ENCODE results near the gene BICC1.
A peak's percentile ranks its signal among the peaks of the same experiment; 100 is the strongest.

The BICC1 gene

GRCh38 chr10:58627392-58627791 is 114.7 kb downstream of the BICC1 start:
- Histone ChIP-seq H3K27me3 (replicated peaks) (no peaks in the 10 kb centered on the region), H3K4me3 (ENCODE audit: low read depth, low read length) (no peak overlapping the region), H3K27ac (no peak overlapping the region), H3K36me3 (replicated peaks) (no peaks in the 10 kb centered on the region)
- in situ Hi-C loops (cut with HindIII; ENCODE audit: low pct_ligation_motif_present, low sequenced_read_pairs): no loop called here
- DNase-seq: no peak
- no peak for TF ChIP-seq CTCF (IDR thresholded peaks at IDR 0.05; ENCODE audit: low read depth, low read length, missing control alignments)

- TF ChIP-seq CTCF (IDR thresholded peaks at IDR 0.05; ENCODE audit: low read depth, low read length, missing control alignments): no peak
- H3K27me3 ChIP-seq (replicated peaks): no peaks in the 10 kb centered on the region
- no peak overlapping the region for H3K27ac ChIP-seq
- in situ Hi-C loops (cut with HindIII; ENCODE audit: low pct_ligation_motif_present, low sequenced_read_pairs): no loop called here
- DNase-seq: no peak
- no peaks in the 10 kb centered on the region for H3K36me3 ChIP-seq (replicated peaks)
- no peak overlapping the region for H3K4me3 ChIP-seq (ENCODE audit: low read depth, low read length)
Measured at GRCh38 chr10:58631715-58632114, 119.0 kb downstream of the BICC1 start.

GRCh38 chr10:58632216-58632615 is 119.5 kb downstream of the BICC1 start:
- in situ Hi-C loops (cut with HindIII; ENCODE audit: low pct_ligation_motif_present, low sequenced_read_pairs): no loop called here
- H3K27me3 ChIP-seq (replicated peaks): no peaks in the 10 kb centered on the region
- TF ChIP-seq CTCF (IDR thresholded peaks at IDR 0.05; ENCODE audit: low read depth, low read length, missing control alignments): no peak
- H3K27ac ChIP-seq: no peak overlapping the region
- H3K4me3 ChIP-seq (ENCODE audit: low read depth, low read length): no peak overlapping the region
- H3K36me3 ChIP-seq (replicated peaks): no peaks in the 10 kb centered on the region
- DNase-seq: no peak

- Histone ChIP-seq H3K36me3 (replicated peaks) (no peaks in the 10 kb centered on the region), H3K27ac (no peak overlapping the region), H3K27me3 (replicated peaks) (no peaks in the 10 kb centered on the region), H3K4me3 (ENCODE audit: low read depth, low read length) (no peak overlapping the region)
- TF ChIP-seq CTCF (IDR thresholded peaks at IDR 0.05; ENCODE audit: low read depth, low read length, missing control alignments): no peak
- DNase-seq: no peak
- in situ Hi-C loops (cut with HindIII; ENCODE audit: low pct_ligation_motif_present, low sequenced_read_pairs): no loop called here
Measured at GRCh38 chr10:58637352-58637751, 124.7 kb downstream of the BICC1 start.

GRCh38 chr10:58638388-58638787 is 125.7 kb downstream of the BICC1 start:
- Histone ChIP-seq H3K27me3 (replicated peaks) (no peaks in the 10 kb centered on the region), H3K36me3 (replicated peaks) (no peaks in the 10 kb centered on the region), H3K27ac (peak overlapping the region; percentile 12), H3K4me3 (ENCODE audit: low read depth, low read length) (no peak overlapping the region)
- in situ Hi-C loops (cut with HindIII; ENCODE audit: low pct_ligation_motif_present, low sequenced_read_pairs): no loop called here
- no peak for TF ChIP-seq CTCF (IDR thresholded peaks at IDR 0.05; ENCODE audit: low read depth, low read length, missing control alignments)
- DNase-seq: peak; percentile 86

- Histone ChIP-seq H3K27ac (peak overlapping the region; percentile 87), H3K4me3 (ENCODE audit: low read depth, low read length) (no peak overlapping the region), H3K27me3 (replicated peaks) (no peaks in the 10 kb centered on the region), H3K36me3 (replicated peaks) (no peaks in the 10 kb centered on the region)
- peak; percentile 39 for TF ChIP-seq CTCF (IDR thresholded peaks at IDR 0.05; ENCODE audit: low read depth, low read length, missing control alignments)
- peak; percentile 96 for DNase-seq
- in situ Hi-C loops (cut with HindIII; ENCODE audit: low pct_ligation_motif_present, low sequenced_read_pairs): no loop called here
Measured at GRCh38 chr10:58641095-58641531, 128.4 kb downstream of the BICC1 start.

Data from brain microvascular endothelial cell (primary cell).